Smooth muscle cell (in vitro differentiated cells): Measurements from ENCODE around the gene PIK3R3. TPM values are rescaled to one million over a fixed set of nuclear protein-coding genes. Genes with fewer than 3 reads are reported as not detected.

Experiments used
- DNase-seq: peaks from one replicate; lab custom pipeline; 2025; ENCODE audit not compliant: unreplicated experiment; lab: John Stamatoyannopoulos, UW
- H2AFZ ChIP-seq: fragments of 200-600 bp; sonication (generic); 2 replicates; pipeline ENCODE4 v1.6.0; 2016; ENCODE audit warnings: antibody characterized with exemption, low read depth, mild to moderate bottlenecking
- H3F3A ChIP-seq: fragments of 200-600 bp; sonication (generic); 2 replicates; pipeline ENCODE4 v1.6.0; 2017; ENCODE audit warnings: antibody characterized with exemption, low read depth
- H3K27ac ChIP-seq: fragments of 200-600 bp; sonication (generic); 2 replicates; pipeline ENCODE4 v1.5.1; 2016; ENCODE audit warnings: low read depth, mild to moderate bottlenecking
- H3K27me3 ChIP-seq: fragments of 200-600 bp; sonication (generic); 2 replicates; pipeline ENCODE4 v1.6.1; 2016; ENCODE audit warnings: low read depth, mild to moderate bottlenecking
- H3K36me3 ChIP-seq: fragments of 200-600 bp; sonication (generic); 2 replicates; pipeline ENCODE4 v1.5.1; 2016; ENCODE audit warnings: low read depth
- H3K4me1 ChIP-seq: fragments of 200-600 bp; sonication (generic); 2 replicates; pipeline ENCODE4 v1.5.1; 2016; ENCODE audit warnings: low read depth
- H3K4me2 ChIP-seq: fragments of 200-600 bp; sonication (generic); 2 replicates; pipeline ENCODE4 v1.6.0; 2016; ENCODE audit warnings: mild to moderate bottlenecking
- H3K4me3 ChIP-seq: fragments of 200-600 bp; sonication (generic); 2 replicates; pipeline ENCODE4 v1.5.1; 2016; ENCODE audit warnings: mild to moderate bottlenecking
- H3K79me2 ChIP-seq: fragments of 200-600 bp; sonication (generic); 2 replicates; pipeline ENCODE4 v1.6.0; 2016; ENCODE audit warnings: low read depth, mild to moderate bottlenecking
- H3K9ac ChIP-seq: fragments of 200-600 bp; sonication (generic); 2 replicates; pipeline ENCODE4 v1.6.0; 2016; ENCODE audit warnings: low read depth
- H3K9me3 ChIP-seq: fragments of 200-600 bp; sonication (generic); replicated peaks from 2 replicates; pipeline ENCODE4 v1.5.1; 2016; ENCODE audit warnings: low read depth
- H4K20me1 ChIP-seq: fragments of 200-600 bp; sonication (generic); 2 replicates; pipeline ENCODE4 v1.6.0; 2016; ENCODE audit warnings: low read depth
- WGBS: methylation state at CpG from one replicate; pipeline ENCODE4 v1.1.7; 2016; ENCODE audit warnings: low lambda C conversion rate; 5-methylcytosine and 5-hydroxymethylcytosine counted together
- polyA plus RNA-seq: library from polyadenylated mRNA; unstranded; fragments of >200 nt; fragmentation: Nextera tagmentation; extraction: Ambion mirVana; gene quantifications from 2 replicates; pipeline ENCODE4 v1.2.1, GENCODE V29; 2016
- total RNA-seq: library from RNA; depleted of rRNA; stranded (reverse); fragments of >200 nt; gene quantifications from 2 replicates; pipeline ENCODE4 v1.2.3, GENCODE V29; 2014
- TF ChIP-seq, protein P1 (sequence below): fragments of 200-600 bp; sonication (generic); IDR thresholded peaks from 2 replicates; pipeline ENCODE4 v1.5.1; 2017; ENCODE audit warnings: borderline replicate concordance, mild to moderate bottlenecking, antibody characterized with exemption; ENCODE audit not compliant: insufficient read depth, poor library complexity, severe bottlenecking

Gene PIK3R3
- total and polyA plus RNA-seq, 2 experiments from 2014 or later: 3.7 to 5.6 TPM

DNA sequence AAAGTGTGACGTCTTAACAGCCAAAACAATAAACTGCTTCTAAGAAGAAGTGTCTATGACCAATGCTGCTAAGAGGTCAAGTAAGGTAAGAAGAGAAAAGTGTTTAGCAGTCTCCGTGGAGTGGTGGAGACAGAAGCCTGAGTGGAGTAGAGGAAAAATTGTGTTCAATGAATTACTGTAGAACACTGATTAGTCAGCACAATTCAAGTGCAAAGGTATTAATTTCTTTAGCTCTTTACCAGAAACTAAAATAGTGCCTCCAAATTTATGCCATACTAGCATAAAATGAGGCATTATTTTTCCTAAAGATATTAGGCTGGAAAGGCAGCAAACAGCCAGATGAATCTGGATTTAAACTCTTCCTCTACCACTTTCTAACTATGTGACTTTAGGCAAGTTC is 56.1 kb downstream of the PIK3R3 start:
- 99% methylated on average over 2 of the region's 2 CpGs for WGBS
- H3K27me3 ChIP-seq: no peaks in the 10 kb centered on the region

DNA sequence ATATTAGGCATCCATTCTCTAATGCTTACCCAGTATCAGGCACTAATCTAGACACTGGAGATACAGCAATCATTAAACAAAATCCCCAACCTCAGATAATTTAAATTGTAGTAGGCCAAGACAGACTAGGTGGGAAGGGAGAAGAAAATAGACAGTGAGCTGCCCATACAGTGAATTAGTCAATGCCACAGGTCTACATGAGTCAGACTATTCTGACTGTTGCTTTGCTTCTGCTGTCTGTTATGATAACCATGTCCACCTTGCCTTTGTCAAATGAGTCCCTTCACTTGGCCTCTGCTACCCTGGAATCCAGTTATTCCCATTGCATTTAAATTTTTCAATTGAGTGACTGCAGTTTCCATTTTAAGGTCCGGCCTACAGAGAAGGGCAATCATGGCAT is 59.5 kb downstream of the PIK3R3 start:
- 100% methylated on average over 1 of the region's 1 CpG for WGBS
- Histone ChIP-seq H2AFZ (no peak overlapping the region), H3K36me3 (no peaks in the 10 kb centered on the region), H3K4me3 (no peak overlapping the region), H4K20me1 (no peaks in the 10 kb centered on the region), H3K27ac (peak overlapping the region; percentile 28), H3K4me1 (no peaks in the 10 kb centered on the region), H3K27me3 (no peaks in the 10 kb centered on the region), H3K79me2 (no peaks in the 10 kb centered on the region), H3K4me2 (no peak overlapping the region), H3F3A (no peaks in the 10 kb centered on the region), H3K9me3 (no peaks in the 10 kb centered on the region), H3K9ac (no peak overlapping the region)
- TF ChIP-seq, protein P1, sequence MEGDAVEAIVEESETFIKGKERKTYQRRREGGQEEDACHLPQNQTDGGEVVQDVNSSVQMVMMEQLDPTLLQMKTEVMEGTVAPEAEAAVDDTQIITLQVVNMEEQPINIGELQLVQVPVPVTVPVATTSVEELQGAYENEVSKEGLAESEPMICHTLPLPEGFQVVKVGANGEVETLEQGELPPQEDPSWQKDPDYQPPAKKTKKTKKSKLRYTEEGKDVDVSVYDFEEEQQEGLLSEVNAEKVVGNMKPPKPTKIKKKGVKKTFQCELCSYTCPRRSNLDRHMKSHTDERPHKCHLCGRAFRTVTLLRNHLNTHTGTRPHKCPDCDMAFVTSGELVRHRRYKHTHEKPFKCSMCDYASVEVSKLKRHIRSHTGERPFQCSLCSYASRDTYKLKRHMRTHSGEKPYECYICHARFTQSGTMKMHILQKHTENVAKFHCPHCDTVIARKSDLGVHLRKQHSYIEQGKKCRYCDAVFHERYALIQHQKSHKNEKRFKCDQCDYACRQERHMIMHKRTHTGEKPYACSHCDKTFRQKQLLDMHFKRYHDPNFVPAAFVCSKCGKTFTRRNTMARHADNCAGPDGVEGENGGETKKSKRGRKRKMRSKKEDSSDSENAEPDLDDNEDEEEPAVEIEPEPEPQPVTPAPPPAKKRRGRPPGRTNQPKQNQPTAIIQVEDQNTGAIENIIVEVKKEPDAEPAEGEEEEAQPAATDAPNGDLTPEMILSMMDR: no peak
- DNase-seq: no peak

More for the DNA sequence above, 56.1 kb downstream of the PIK3R3 start:
- no peak for DNase-seq
- TF ChIP-seq, protein P1: no peak
- Histone ChIP-seq H3F3A (no peaks in the 10 kb centered on the region), H4K20me1 (no peaks in the 10 kb centered on the region), H2AFZ (no peak overlapping the region), H3K79me2 (no peaks in the 10 kb centered on the region), H3K9me3 (no peaks in the 10 kb centered on the region), H3K4me1 (no peaks in the 10 kb centered on the region), H3K9ac (no peak overlapping the region), H3K4me3 (no peak overlapping the region), H3K36me3 (no peaks in the 10 kb centered on the region), H3K4me2 (no peak overlapping the region), H3K27ac (no peak overlapping the region)

DNA sequence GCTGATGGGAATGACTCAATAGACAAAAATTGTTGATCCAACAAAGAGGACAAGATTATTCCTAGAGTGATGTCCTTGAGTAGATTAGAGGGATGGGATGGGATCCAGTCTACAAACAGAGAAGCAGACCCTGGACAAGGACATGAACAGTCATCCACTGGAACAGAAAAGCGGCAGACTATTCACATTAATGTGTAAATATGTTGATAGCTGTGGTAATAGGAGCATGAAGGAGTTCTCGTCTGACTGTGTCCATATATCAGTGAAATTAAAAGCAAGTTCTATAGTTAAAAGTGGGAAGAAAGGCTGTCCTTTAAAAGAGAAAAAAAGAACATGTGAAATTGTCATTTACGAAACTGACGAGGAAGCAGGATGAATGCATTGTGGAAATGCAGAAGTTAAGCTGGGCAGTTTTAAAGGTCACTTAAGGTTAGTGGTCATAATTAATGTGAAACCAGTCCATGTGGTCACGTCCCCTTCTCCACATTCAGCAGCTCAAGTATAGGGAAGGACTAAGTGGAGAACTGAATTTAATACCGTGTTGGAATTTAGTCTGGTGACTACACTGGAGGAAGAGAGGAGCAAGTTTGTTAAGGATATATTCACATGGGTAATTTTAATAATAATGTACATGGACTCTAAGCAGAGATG is 62.1 kb downstream of the PIK3R3 start:
- TF ChIP-seq, protein P1: no peak
- Histone ChIP-seq H3F3A (no peaks in the 10 kb centered on the region), H3K9me3 (no peaks in the 10 kb centered on the region), H3K4me3 (no peak overlapping the region), H3K27me3 (no peaks in the 10 kb centered on the region), H3K36me3 (no peaks in the 10 kb centered on the region), H4K20me1 (no peaks in the 10 kb centered on the region), H3K27ac (no peak overlapping the region), H3K79me2 (no peaks in the 10 kb centered on the region), H2AFZ (no peak overlapping the region), H3K4me2 (no peak overlapping the region), H3K4me1 (no peaks in the 10 kb centered on the region), H3K9ac (no peak overlapping the region)
- DNase-seq: no peak
- 96% methylated on average over 6 of the region's 6 CpGs for WGBS

DNA sequence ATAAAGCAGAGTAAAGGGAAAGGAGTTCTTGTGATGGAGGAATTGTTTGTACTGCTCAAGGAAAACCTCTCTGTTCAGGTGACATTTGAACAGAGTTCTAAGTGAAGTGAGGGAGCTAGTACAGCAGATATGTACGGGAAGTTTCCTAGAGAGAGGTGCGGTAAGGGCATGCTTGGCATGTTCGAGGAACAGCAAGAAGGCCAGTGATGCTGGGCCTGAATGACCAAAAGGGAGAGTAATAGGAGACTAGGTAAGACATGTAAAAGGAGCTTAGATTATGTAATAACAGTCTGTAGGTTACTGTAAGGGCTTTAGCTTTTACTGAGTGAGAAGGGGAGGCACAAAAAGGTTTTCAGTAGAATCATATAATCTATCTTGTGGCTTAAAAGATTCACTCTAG is 63.9 kb downstream of the PIK3R3 start:
- H3K4me2 ChIP-seq: no peak overlapping the region
- DNase-seq: no peak
- H3F3A ChIP-seq: no peaks in the 10 kb centered on the region
- no peaks in the 10 kb centered on the region for H3K79me2 ChIP-seq
- 93% methylated on average over 3 of the region's 3 CpGs for WGBS
- H3K36me3 ChIP-seq: no peaks in the 10 kb centered on the region
- TF ChIP-seq, protein P1: no peak
- no peaks in the 10 kb centered on the region for H3K4me1 ChIP-seq
- no peaks in the 10 kb centered on the region for H3K27me3 ChIP-seq
- H3K27ac ChIP-seq: no peak overlapping the region
- H3K4me3 ChIP-seq: no peak overlapping the region
- H2AFZ ChIP-seq: no peak overlapping the region
- H3K9me3 ChIP-seq: no peaks in the 10 kb centered on the region
- H4K20me1 ChIP-seq: no peaks in the 10 kb centered on the region
- H3K9ac ChIP-seq: no peak overlapping the region
